Superior temporal gyrus (tissue), 1 donor: ENCODE data around the gene NOTO.

ENCODE experiments used
- DNase-seq: peaks from one replicate; pipeline ENCODE4 v3.0.0-alpha.2; 2016; ENCODE audit errors: extremely low spot score

The NOTO gene

GRCh38 chr2:73233932-73234832, 31.8 kb downstream of the NOTO start, which contains the start of gene CCT7:
Gene CCT7, plus strand, starts transcription at chr2:73234308. Its CDS starts 71 bp downstream, at chr2:73234379.
- peak; percentile 98 for DNase-seq

GRCh38 chr2:73235315-73236028, 33.1 kb downstream of the NOTO start:
- no peak for DNase-seq

GRCh38 chr2:73237168-73237567, 34.8 kb downstream of the NOTO start:
- no peak for DNase-seq

GRCh38 chr2:73238149-73238548, 35.8 kb downstream of the NOTO start:
- DNase-seq = no peak

- peak; percentile 37 for DNase-seq
Observed at GRCh38 chr2:73238976-73239375, 36.6 kb downstream of the NOTO start.

- DNase-seq = no peak
Observed at GRCh38 chr2:73239776-73240175, 37.4 kb downstream of the NOTO start.

GRCh38 chr2:73243884-73244570, 41.7 kb downstream of the NOTO start:
- DNase-seq = no peak

- DNase-seq = no peak
Observed at GRCh38 chr2:73244580-73244979, 42.2 kb downstream of the NOTO start.

- DNase-seq = no peak
Observed at GRCh38 chr2:73246850-73247249, 44.5 kb downstream of the NOTO start.

- no peak for DNase-seq
Observed at GRCh38 chr2:73249636-73250035, 47.3 kb downstream of the NOTO start.

GRCh38 chr2:73250872-73251846, 48.8 kb downstream of the NOTO start:
- DNase-seq = no peak

- no peak for DNase-seq
Observed at GRCh38 chr2:73252238-73253027, 50.1 kb downstream of the NOTO start.

- no peak for DNase-seq
Observed at GRCh38 chr2:73253400-73253799, 51.0 kb downstream of the NOTO start.

- no peak for DNase-seq
Observed at GRCh38 chr2:73253901-73254300, 51.5 kb downstream of the NOTO start.

- DNase-seq = no peak
Observed at GRCh38 chr2:73254343-73255006, 52.1 kb downstream of the NOTO start.

GRCh38 chr2:73255007-73255644, 52.8 kb downstream of the NOTO start:
- DNase-seq = no peak

- no peak for DNase-seq
Observed at GRCh38 chr2:73255907-73256617, 53.7 kb downstream of the NOTO start.

- DNase-seq = no peak
Observed at GRCh38 chr2:73256618-73256922, 54.2 kb downstream of the NOTO start.

- no peak for DNase-seq
Observed at GRCh38 chr2:73257021-73257420, 54.6 kb downstream of the NOTO start.
